ENCODE data around the gene ST6GALNAC4. TPM values are rescaled to one million over a fixed set of nuclear protein-coding genes. Genes with fewer than 3 reads are reported as not detected.

Gene ST6GALNAC4
- total and polyA plus RNA-seq, 9 of the 15 experiments (the other 6 are each of a cell fraction or from before 2014, with no cell fraction given): 2.6 to 43.1 (median 15.4) TPM

- TF ChIP-seq, protein P1, sequence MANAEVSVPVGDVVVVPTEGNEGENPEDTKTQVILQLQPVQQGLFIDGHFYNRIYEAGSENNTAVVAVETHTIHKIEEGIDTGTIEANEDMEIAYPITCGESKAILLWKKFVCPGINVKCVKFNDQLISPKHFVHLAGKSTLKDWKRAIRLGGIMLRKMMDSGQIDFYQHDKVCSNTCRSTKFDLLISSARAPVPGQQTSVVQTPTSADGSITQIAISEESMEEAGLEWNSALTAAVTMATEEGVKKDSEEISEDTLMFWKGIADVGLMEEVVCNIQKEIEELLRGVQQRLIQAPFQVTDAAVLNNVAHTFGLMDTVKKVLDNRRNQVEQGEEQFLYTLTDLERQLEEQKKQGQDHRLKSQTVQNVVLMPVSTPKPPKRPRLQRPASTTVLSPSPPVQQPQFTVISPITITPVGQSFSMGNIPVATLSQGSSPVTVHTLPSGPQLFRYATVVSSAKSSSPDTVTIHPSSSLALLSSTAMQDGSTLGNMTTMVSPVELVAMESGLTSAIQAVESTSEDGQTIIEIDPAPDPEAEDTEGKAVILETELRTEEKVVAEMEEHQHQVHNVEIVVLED (CRISPR knock-in tag; IDR thresholded peaks at IDR 0.05): no peak
- TF ChIP-seq RB1 (IDR thresholded peaks at IDR 0.05; ENCODE audit: low read depth): 0 out of 2 replicates have a peak, but pooled peaks have one; percentile 30
- no peak for TF ChIP-seq XRCC4 (IDR thresholded peaks at IDR 0.05; ENCODE audit: extremely low read depth, insufficient read depth, insufficient read length)
- no peak for TF ChIP-seq CC2D1A (IDR thresholded peaks at IDR 0.05)
- peak; percentile 10; the same call in 1 of the 2 replicates for TF ChIP-seq KLF6 (CRISPR knock-in tag; IDR thresholded peaks at IDR 0.05; ENCODE audit: borderline replicate concordance)
- no peak for TF ChIP-seq ZNF316 (IDR thresholded peaks at IDR 0.05)
- TF ChIP-seq NR2C2 (CRISPR knock-in tag; IDR thresholded peaks at IDR 0.05): no peak
- TF ChIP-seq NR2C2 (tag; IDR thresholded peaks at IDR 0.05): peak; percentile 53
- TF ChIP-seq ZNF253 (CRISPR knock-in tag; conservative IDR thresholded peaks at IDR 0.05): no peak
- no peak for TF ChIP-seq NFE2 (IDR thresholded peaks at IDR 0.05; ENCODE audit: low read depth)
- TF ChIP-seq AFF1 (IDR thresholded peaks at IDR 0.05; ENCODE audit: low read depth in 1 of 2, partially characterized antibody in 2 of 2): no peak
- 0 out of 2 replicates have a peak, but pooled peaks have one; percentile 8 for TF ChIP-seq KAT7 (CRISPR knock-in tag; IDR thresholded peaks at IDR 0.05; ENCODE audit: borderline replicate concordance)
- TF ChIP-seq SMARCA4 (IDR thresholded peaks at IDR 0.05): peak; percentile 36; the same call in 1 of the 2 replicates
- peak; percentile 54; the same call in 1 of the 2 replicates for TF ChIP-seq ETV5 (CRISPR knock-in tag; IDR thresholded peaks at IDR 0.05; ENCODE audit: low read depth)
- TF ChIP-seq, protein P2, sequence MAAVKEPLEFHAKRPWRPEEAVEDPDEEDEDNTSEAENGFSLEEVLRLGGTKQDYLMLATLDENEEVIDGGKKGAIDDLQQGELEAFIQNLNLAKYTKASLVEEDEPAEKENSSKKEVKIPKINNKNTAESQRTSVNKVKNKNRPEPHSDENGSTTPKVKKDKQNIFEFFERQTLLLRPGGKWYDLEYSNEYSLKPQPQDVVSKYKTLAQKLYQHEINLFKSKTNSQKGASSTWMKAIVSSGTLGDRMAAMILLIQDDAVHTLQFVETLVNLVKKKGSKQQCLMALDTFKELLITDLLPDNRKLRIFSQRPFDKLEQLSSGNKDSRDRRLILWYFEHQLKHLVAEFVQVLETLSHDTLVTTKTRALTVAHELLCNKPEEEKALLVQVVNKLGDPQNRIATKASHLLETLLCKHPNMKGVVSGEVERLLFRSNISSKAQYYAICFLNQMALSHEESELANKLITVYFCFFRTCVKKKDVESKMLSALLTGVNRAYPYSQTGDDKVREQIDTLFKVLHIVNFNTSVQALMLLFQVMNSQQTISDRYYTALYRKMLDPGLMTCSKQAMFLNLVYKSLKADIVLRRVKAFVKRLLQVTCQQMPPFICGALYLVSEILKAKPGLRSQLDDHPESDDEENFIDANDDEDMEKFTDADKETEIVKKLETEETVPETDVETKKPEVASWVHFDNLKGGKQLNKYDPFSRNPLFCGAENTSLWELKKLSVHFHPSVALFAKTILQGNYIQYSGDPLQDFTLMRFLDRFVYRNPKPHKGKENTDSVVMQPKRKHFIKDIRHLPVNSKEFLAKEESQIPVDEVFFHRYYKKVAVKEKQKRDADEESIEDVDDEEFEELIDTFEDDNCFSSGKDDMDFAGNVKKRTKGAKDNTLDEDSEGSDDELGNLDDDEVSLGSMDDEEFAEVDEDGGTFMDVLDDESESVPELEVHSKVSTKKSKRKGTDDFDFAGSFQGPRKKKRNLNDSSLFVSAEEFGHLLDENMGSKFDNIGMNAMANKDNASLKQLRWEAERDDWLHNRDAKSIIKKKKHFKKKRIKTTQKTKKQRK (IDR thresholded peaks at IDR 0.05; ENCODE audit: borderline replicate concordance, low read depth, low read length): no peak
- TF ChIP-seq LEF1 (IDR thresholded peaks at IDR 0.05): peak; percentile 76; the same call in 1 of the 2 replicates
- TF ChIP-seq TAF7 (tag; IDR thresholded peaks at IDR 0.05): 0 out of 2 replicates have a peak, but pooled peaks have one; percentile 18
Measured at GRCh38 chr9:127903557-127904475, 13.0 kb downstream of the ST6GALNAC4 start (continued).
